K562 (cell line): Measurements from ENCODE around the gene FAM53C. TPM values are rescaled to one million over a fixed set of nuclear protein-coding genes. Genes with fewer than 3 reads are reported as not detected.

ENCODE experiments used
- ADNP ChIP-seq: fragments of 200-800 bp; sonication (Bioruptor generic); IDR thresholded peaks from 2 replicates; pipeline ENCODE4 v1.6.1; 2016; ENCODE audit warnings: missing genetic modification characterization, missing compliant biosample characterization
- CHD4 ChIP-seq: fragments of 200-600 bp; sonication (generic); IDR thresholded peaks from 3 replicates; pipeline ENCODE4 v1.6.1; 2012; ENCODE audit warnings: low read depth, mild to moderate bottlenecking, mixed read lengths, low read length, inconsistent platforms; ENCODE audit not compliant: insufficient read depth, insufficient replicate concordance, poor library complexity, severe bottlenecking
- DDX20 ChIP-seq: fragments of 450-650 bp; IDR thresholded peaks from 2 replicates; pipeline ENCODE4 v1.6.1; 2016; ENCODE audit warnings: missing genetic modification characterization, low read depth, mild to moderate bottlenecking, missing compliant biosample characterization, moderate library complexity
- ETV1 ChIP-seq: fragments of 450-650 bp; conservative IDR thresholded peaks from 2 replicates; pipeline ENCODE4 v1.6.1; 2016; ENCODE audit warnings: missing genetic modification characterization, control low read depth, low read depth, missing compliant biosample characterization
- HEY1 ChIP-seq: fragments of 250-450 bp; sonication (Bioruptor Pico); IDR thresholded peaks from 2 replicates; pipeline ENCODE4 v1.5.0; 2020; ENCODE audit warnings: mild to moderate bottlenecking, moderate library complexity, borderline replicate concordance
- IRF2 ChIP-seq: sonication (generic); formaldehyde crosslinking; IDR thresholded peaks from 2 replicates; pipeline ENCODE4 v1.8.1; 2022; ENCODE audit warnings: mild to moderate bottlenecking, missing genetic modification reagents
- KDM1A ChIP-seq, 2 experiments: fragments of 450-650 bp; IDR thresholded peaks; 2 replicates each; pipeline ENCODE4 v1.6.1; 2016; ENCODE audit warnings: mild to moderate bottlenecking in 2 of 2
- MTA2 ChIP-seq: fragments of 450-650 bp; IDR thresholded peaks from 2 replicates; pipeline ENCODE4 v1.6.1; 2016; ENCODE audit warnings: low read depth
- NR2C2 ChIP-seq, 2 experiments: fragments of 200-800 bp in 1 of 2; sonication (Bioruptor generic) in 1 of 2; sonication (generic) in 1 of 2; formaldehyde crosslinking in 1 of 2; IDR thresholded peaks; 2 replicates each; pipeline versions ENCODE4 v1.6.1 to v1.8.0; 2016 to 2022; ENCODE audit warnings: mild to moderate bottlenecking in 1 of 2, missing compliant biosample characterization in 1 of 2, missing genetic modification characterization in 1 of 2, missing genetic modification reagents in 1 of 2
- SMC3 ChIP-seq: conservative IDR thresholded peaks from 2 replicates; pipeline ENCODE4 v1.6.1; 2011; ENCODE audit warnings: low read depth, low read length, improper control_type of control experiment; ENCODE audit not compliant: insufficient read depth
- TSC22D4 ChIP-seq: fragments of 450-650 bp; IDR thresholded peaks from 2 replicates; pipeline ENCODE4 v1.6.1; 2016; ENCODE audit warnings: missing genetic modification characterization, missing biosample characterization, control low read depth
- ZNF175 ChIP-seq: fragments of 200-800 bp; sonication (Bioruptor generic); IDR thresholded peaks from 2 replicates; pipeline ENCODE4 v1.6.1; 2016; ENCODE audit warnings: low read depth, mild to moderate bottlenecking, missing genetic modification characterization, missing compliant biosample characterization
- ZNF778 ChIP-seq: fragments of 450-650 bp; formaldehyde crosslinking; IDR thresholded peaks from 2 replicates; pipeline ENCODE4 v1.4.0; 2020; ENCODE audit warnings: mild to moderate bottlenecking, moderate library complexity
- ZNF780A ChIP-seq: fragments of 250-450 bp; sonication (Bioruptor Pico); IDR thresholded peaks from 2 replicates; pipeline ENCODE4 v1.5.0; 2021; ENCODE audit warnings: mild to moderate bottlenecking
- polyA plus RNA-seq, 8 experiments: library from polyadenylated mRNA; depleted of rRNA in 4 of 8; stranded (reverse) in 5 of 8; unstranded in 3 of 8; fragments of >200 nt; fragmentation: Nextera tagmentation in 2 of 8; fragmentation: Illumina TruSeq in 1 of 8; extraction: Ambion mirVana in 2 of 8; extraction: Trizol in 1 of 8; gene quantifications; 2 replicates each; pipeline versions ENCODE4 v1.2.1 to v1.2.3, GENCODE V29; 2011 to 2014; ENCODE audit warnings: inconsistent platforms in 1 of 8, missing spikeins in 1 of 8
- total RNA-seq, 7 experiments: library from RNA; depleted of rRNA in 6 of 7; stranded (reverse); fragments of >200 nt in 6 of 7; fragmentation: Illumina TruSeq in 2 of 7; extraction: Trizol in 2 of 7; gene quantifications; 2 replicates each; pipeline versions ENCODE4 v1.2.1 to v1.2.3, GENCODE V29; 2011 to 2021; ENCODE audit warnings: low replicate concordance in 1 of 7
- TF ChIP-seq, protein P1 (sequence below): fragments of 150-350 bp; IDR thresholded peaks from 2 replicates; pipeline ENCODE4 v1.6.1; 2014; ENCODE audit warnings: low read depth, mild to moderate bottlenecking, low read length, borderline replicate concordance
- TF ChIP-seq, protein P2 (sequence below): fragments of 200-800 bp; sonication (Bioruptor generic); IDR thresholded peaks from 2 replicates; pipeline ENCODE4 v1.6.1; 2017; ENCODE audit warnings: missing genetic modification characterization, missing compliant biosample characterization
- TF ChIP-seq, protein P3 (sequence below): sonication (generic); formaldehyde crosslinking; IDR thresholded peaks from 2 replicates; pipeline ENCODE4 v1.8.0; 2022; ENCODE audit warnings: mild to moderate bottlenecking, missing genetic modification reagents

Gene FAM53C
- total and polyA plus RNA-seq, 9 of the 15 experiments (the other 6 are each of a cell fraction or from before 2014, with no cell fraction given) = 9.7 to 38.5 (median 25.2) TPM

- TF ChIP-seq ZNF778 (CRISPR knock-in tag) (no peak), MTA2 (no peak), NR2C2 (CRISPR knock-in tag; IDR thresholded peaks at IDR 0.05) (peak; percentile 79), NR2C2 (tag; IDR thresholded peaks at IDR 0.05) (peak; percentile 81), ZNF780A (CRISPR knock-in tag) (no peak), IRF2 (CRISPR knock-in tag) (no peak), ZNF175 (CRISPR knock-in tag) (0 out of 2 replicates have a peak, but pooled peaks have one; percentile 20), ETV1 (tag) (peak; percentile 62), ADNP (tag) (no peak), HEY1 (CRISPR knock-in tag) (no peak), TSC22D4 (tag) (no peak), KDM1A (IDR thresholded peaks at IDR 0.05) (peak in 1 of 2 experiments; percentile 14; a peak in 1 of 4 replicates), CHD4 (no peak), SMC3 (no peak), DDX20 (tag) (no peak)
- TF ChIP-seq, protein P1, sequence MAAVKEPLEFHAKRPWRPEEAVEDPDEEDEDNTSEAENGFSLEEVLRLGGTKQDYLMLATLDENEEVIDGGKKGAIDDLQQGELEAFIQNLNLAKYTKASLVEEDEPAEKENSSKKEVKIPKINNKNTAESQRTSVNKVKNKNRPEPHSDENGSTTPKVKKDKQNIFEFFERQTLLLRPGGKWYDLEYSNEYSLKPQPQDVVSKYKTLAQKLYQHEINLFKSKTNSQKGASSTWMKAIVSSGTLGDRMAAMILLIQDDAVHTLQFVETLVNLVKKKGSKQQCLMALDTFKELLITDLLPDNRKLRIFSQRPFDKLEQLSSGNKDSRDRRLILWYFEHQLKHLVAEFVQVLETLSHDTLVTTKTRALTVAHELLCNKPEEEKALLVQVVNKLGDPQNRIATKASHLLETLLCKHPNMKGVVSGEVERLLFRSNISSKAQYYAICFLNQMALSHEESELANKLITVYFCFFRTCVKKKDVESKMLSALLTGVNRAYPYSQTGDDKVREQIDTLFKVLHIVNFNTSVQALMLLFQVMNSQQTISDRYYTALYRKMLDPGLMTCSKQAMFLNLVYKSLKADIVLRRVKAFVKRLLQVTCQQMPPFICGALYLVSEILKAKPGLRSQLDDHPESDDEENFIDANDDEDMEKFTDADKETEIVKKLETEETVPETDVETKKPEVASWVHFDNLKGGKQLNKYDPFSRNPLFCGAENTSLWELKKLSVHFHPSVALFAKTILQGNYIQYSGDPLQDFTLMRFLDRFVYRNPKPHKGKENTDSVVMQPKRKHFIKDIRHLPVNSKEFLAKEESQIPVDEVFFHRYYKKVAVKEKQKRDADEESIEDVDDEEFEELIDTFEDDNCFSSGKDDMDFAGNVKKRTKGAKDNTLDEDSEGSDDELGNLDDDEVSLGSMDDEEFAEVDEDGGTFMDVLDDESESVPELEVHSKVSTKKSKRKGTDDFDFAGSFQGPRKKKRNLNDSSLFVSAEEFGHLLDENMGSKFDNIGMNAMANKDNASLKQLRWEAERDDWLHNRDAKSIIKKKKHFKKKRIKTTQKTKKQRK = no peak
- TF ChIP-seq, protein P2, sequence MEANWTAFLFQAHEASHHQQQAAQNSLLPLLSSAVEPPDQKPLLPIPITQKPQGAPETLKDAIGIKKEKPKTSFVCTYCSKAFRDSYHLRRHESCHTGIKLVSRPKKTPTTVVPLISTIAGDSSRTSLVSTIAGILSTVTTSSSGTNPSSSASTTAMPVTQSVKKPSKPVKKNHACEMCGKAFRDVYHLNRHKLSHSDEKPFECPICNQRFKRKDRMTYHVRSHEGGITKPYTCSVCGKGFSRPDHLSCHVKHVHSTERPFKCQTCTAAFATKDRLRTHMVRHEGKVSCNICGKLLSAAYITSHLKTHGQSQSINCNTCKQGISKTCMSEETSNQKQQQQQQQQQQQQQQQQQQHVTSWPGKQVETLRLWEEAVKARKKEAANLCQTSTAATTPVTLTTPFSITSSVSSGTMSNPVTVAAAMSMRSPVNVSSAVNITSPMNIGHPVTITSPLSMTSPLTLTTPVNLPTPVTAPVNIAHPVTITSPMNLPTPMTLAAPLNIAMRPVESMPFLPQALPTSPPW (CRISPR knock-in tag) = no peak; the same call in 1 of the 2 replicates
- TF ChIP-seq, protein P3, sequence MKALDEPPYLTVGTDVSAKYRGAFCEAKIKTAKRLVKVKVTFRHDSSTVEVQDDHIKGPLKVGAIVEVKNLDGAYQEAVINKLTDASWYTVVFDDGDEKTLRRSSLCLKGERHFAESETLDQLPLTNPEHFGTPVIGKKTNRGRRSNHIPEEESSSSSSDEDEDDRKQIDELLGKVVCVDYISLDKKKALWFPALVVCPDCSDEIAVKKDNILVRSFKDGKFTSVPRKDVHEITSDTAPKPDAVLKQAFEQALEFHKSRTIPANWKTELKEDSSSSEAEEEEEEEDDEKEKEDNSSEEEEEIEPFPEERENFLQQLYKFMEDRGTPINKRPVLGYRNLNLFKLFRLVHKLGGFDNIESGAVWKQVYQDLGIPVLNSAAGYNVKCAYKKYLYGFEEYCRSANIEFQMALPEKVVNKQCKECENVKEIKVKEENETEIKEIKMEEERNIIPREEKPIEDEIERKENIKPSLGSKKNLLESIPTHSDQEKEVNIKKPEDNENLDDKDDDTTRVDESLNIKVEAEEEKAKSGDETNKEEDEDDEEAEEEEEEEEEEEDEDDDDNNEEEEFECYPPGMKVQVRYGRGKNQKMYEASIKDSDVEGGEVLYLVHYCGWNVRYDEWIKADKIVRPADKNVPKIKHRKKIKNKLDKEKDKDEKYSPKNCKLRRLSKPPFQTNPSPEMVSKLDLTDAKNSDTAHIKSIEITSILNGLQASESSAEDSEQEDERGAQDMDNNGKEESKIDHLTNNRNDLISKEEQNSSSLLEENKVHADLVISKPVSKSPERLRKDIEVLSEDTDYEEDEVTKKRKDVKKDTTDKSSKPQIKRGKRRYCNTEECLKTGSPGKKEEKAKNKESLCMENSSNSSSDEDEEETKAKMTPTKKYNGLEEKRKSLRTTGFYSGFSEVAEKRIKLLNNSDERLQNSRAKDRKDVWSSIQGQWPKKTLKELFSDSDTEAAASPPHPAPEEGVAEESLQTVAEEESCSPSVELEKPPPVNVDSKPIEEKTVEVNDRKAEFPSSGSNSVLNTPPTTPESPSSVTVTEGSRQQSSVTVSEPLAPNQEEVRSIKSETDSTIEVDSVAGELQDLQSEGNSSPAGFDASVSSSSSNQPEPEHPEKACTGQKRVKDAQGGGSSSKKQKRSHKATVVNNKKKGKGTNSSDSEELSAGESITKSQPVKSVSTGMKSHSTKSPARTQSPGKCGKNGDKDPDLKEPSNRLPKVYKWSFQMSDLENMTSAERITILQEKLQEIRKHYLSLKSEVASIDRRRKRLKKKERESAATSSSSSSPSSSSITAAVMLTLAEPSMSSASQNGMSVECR = peak; percentile 77; the same call in 1 of the 2 replicates
These were observed at the start of gene FAM53C (continued) for GRCh38 chr5:138337685-138338410.
